GM19238 (cell line): ENCODE data around the gene ZNF565.
"Not testable (repeated sequence)": the region's sequence is repeated elsewhere in the genome, so short reads cannot be mapped to it uniquely, and the experiment has no call there.

ENCODE experiments used
- DNase-seq: peaks from one replicate; pipeline ENCODE4 v3.0.0; 2011; ENCODE audit warnings: low spot score; ENCODE audit not compliant: insufficient read length

ZNF565 gene

GRCh38 chr19:36151144-36152018 lies 63.1 kb downstream of the ZNF565 start:
- no peak for DNase-seq

GRCh38 chr19:36150586-36150985 lies 63.9 kb downstream of the ZNF565 start:
- no peak for DNase-seq

GRCh38 chr19:36149673-36150406 lies 64.6 kb downstream of the ZNF565 start:
- DNase-seq, result no peak

GRCh38 chr19:36144624-36145023 lies 69.8 kb downstream of the ZNF565 start:
- no peak for DNase-seq

GRCh38 chr19:36142496-36142895 lies 72.0 kb downstream of the ZNF565 start:
- no peak for DNase-seq

- DNase-seq, result no peak
Measured at GRCh38 chr19:36142046-36142445, 72.4 kb downstream of the ZNF565 start.

GRCh38 chr19:36141039-36141927 lies 73.2 kb downstream of the ZNF565 start:
- DNase-seq, result peak; percentile 88

- DNase-seq, result peak; percentile 74
Measured at GRCh38 chr19:36140304-36141038, 74.0 kb downstream of the ZNF565 start.

- DNase-seq, result peak; percentile 94
Measured at GRCh38 chr19:36139473-36140303, 74.8 kb downstream of the ZNF565 start, which contains the start of gene CAPNS1. Gene CAPNS1 (plus strand): TSS chr19:36140066. CDS start chr19:36141012, 946 bp downstream.

- DNase-seq, result no peak
Measured at GRCh38 chr19:36139120-36139472, 75.4 kb downstream of the ZNF565 start.

- no peak for DNase-seq
Measured at GRCh38 chr19:36136964-36137686, 77.3 kb downstream of the ZNF565 start.

GRCh38 chr19:36134867-36135266 lies 79.6 kb downstream of the ZNF565 start:
- not testable (repeated sequence) for DNase-seq
